Duodenal mucosa (tissue), 2 donors: Measurements from ENCODE around the gene ARL11.
A peak's percentile ranks its signal among the peaks of the same experiment; 100 is the strongest.

Source experiments
- H3K27ac ChIP-seq: one replicate; pipeline ENCODE4 v1.7.0; 2013; ENCODE audit warnings: low read depth, low read length
- H3K27me3 ChIP-seq, 2 donors: one replicate each; pipeline ENCODE4 v1.7.0; 2013; ENCODE audit warnings: low read length in 2 of 2, control low read depth in 1 of 2; ENCODE audit not compliant: insufficient read depth in 2 of 2, control insufficient read depth in 1 of 2
- H3K36me3 ChIP-seq, 2 donors: one replicate each; pipeline ENCODE4 v1.7.0; 2013; ENCODE audit warnings: low read length in 2 of 2, control low read depth in 1 of 2; ENCODE audit not compliant: insufficient read depth in 2 of 2, control insufficient read depth in 1 of 2
- H3K4me1 ChIP-seq, 2 donors: one replicate each; pipeline ENCODE4 v1.7.0; 2013; ENCODE audit warnings: low read length in 2 of 2, control low read depth in 1 of 2; ENCODE audit not compliant: insufficient read depth in 2 of 2, control insufficient read depth in 1 of 2
- H3K4me3 ChIP-seq, 2 donors: one replicate each; pipeline ENCODE4 v1.7.0; 2013; ENCODE audit warnings: low read length in 2 of 2, low read depth in 1 of 2
- H3K9ac ChIP-seq, 2 donors: one replicate each; pipeline ENCODE4 v1.7.0; 2013; ENCODE audit warnings: low read length in 2 of 2, low read depth in 1 of 2
- H3K9me3 ChIP-seq, 2 donors: one replicate each; pipeline ENCODE4 v1.7.0; 2013; ENCODE audit warnings: low read length in 2 of 2, control low read depth in 1 of 2; ENCODE audit not compliant: control insufficient read depth in 1 of 2

The ARL11 gene

GRCh38 chr13:49630580-49630979 is 2.3 kb downstream of the ARL11 start:
- no peaks in the 10 kb centered on the region for H3K9me3 ChIP-seq
- H3K27me3 ChIP-seq, result no peaks in the 10 kb centered on the region
- no peak overlapping the region for H3K9ac ChIP-seq
- H3K27ac ChIP-seq, result no peak overlapping the region
- peaks cover 6 to 17% of the 10 kb centered on the region in 2 donors for H3K4me1 ChIP-seq
- H3K36me3 ChIP-seq, result no peaks in the 10 kb centered on the region
- no peak overlapping the region for H3K4me3 ChIP-seq

- H3K9ac ChIP-seq, result no peak overlapping the region
- H3K27ac ChIP-seq, result no peak overlapping the region
- no peaks in the 10 kb centered on the region for H3K27me3 ChIP-seq
- H3K36me3 ChIP-seq, result no peaks in the 10 kb centered on the region
- H3K4me3 ChIP-seq, result no peak overlapping the region
- H3K9me3 ChIP-seq, result no peaks in the 10 kb centered on the region
- H3K4me1 ChIP-seq, result peaks cover 0 to 21% of the 10 kb centered on the region in 2 donors
Measured at GRCh38 chr13:49632156-49632555, 3.8 kb downstream of the ARL11 start.

GRCh38 chr13:49633710-49634109 is 5.4 kb downstream of the ARL11 start:
- no peak overlapping the region for H3K27ac ChIP-seq
- peaks cover 0 to 16% of the 10 kb centered on the region in 2 donors for H3K4me1 ChIP-seq
- H3K4me3 ChIP-seq, result no peak overlapping the region
- H3K9me3 ChIP-seq, result no peaks in the 10 kb centered on the region
- no peaks in the 10 kb centered on the region for H3K27me3 ChIP-seq
- H3K9ac ChIP-seq, result no peak overlapping the region
- H3K36me3 ChIP-seq, result no peaks in the 10 kb centered on the region

GRCh38 chr13:49635599-49636433 is 7.5 kb downstream of the ARL11 start:
- H3K36me3 ChIP-seq, result no peaks in the 10 kb centered on the region
- H3K27me3 ChIP-seq, result no peaks in the 10 kb centered on the region
- peak overlapping the region; percentile 37 to 70 for H3K4me3 ChIP-seq

GRCh38 chr13:49636705-49637104 is 8.4 kb downstream of the ARL11 start:
- Histone ChIP-seq H3K4me3 (no peak overlapping the region), H3K9me3 (no peaks in the 10 kb centered on the region), H3K36me3 (no peaks in the 10 kb centered on the region), H3K27ac (no peak overlapping the region), H3K9ac (no peak overlapping the region), H3K27me3 (no peaks in the 10 kb centered on the region), H3K4me1 (peaks cover 0 to 9% of the 10 kb centered on the region in 2 donors)

More at GRCh38 chr13:49635599-49636433, 7.5 kb downstream of the ARL11 start:
- H3K9me3 ChIP-seq, result no peaks in the 10 kb centered on the region
- no peak overlapping the region for H3K27ac ChIP-seq
- peak overlapping the region in 1 of 2 donors; percentile 11 for H3K9ac ChIP-seq
- H3K4me1 ChIP-seq, result peaks cover 0 to 9% of the 10 kb centered on the region in 2 donors

GRCh38 chr13:49638030-49638743 is 9.9 kb downstream of the ARL11 start:
- Histone ChIP-seq H3K36me3 (no peaks in the 10 kb centered on the region), H3K4me3 (no peak overlapping the region), H3K4me1 (peaks cover 0 to 9% of the 10 kb centered on the region in 2 donors), H3K27ac (no peak overlapping the region), H3K9ac (no peak overlapping the region), H3K9me3 (no peaks in the 10 kb centered on the region), H3K27me3 (no peaks in the 10 kb centered on the region)

GRCh38 chr13:49638744-49639072 is 10.4 kb downstream of the ARL11 start:
- Histone ChIP-seq H3K4me3 (no peak overlapping the region), H3K27me3 (no peaks in the 10 kb centered on the region), H3K9ac (no peak overlapping the region), H3K9me3 (no peaks in the 10 kb centered on the region), H3K4me1 (peaks cover 0 to 9% of the 10 kb centered on the region in 2 donors), H3K27ac (no peak overlapping the region), H3K36me3 (no peaks in the 10 kb centered on the region)

GRCh38 chr13:49641801-49642291 is 13.5 kb downstream of the ARL11 start:
- Histone ChIP-seq H3K9ac (no peak overlapping the region), H3K36me3 (no peaks in the 10 kb centered on the region), H3K4me3 (no peak overlapping the region), H3K27ac (no peak overlapping the region), H3K27me3 (no peaks in the 10 kb centered on the region), H3K9me3 (no peaks in the 10 kb centered on the region), H3K4me1 (no peaks in the 10 kb centered on the region)

GRCh38 chr13:49643035-49643646 is 14.8 kb downstream of the ARL11 start:
- H3K9me3 ChIP-seq, result no peaks in the 10 kb centered on the region
- H3K36me3 ChIP-seq, result no peaks in the 10 kb centered on the region
- H3K27me3 ChIP-seq, result no peaks in the 10 kb centered on the region
- no peak overlapping the region for H3K4me3 ChIP-seq
- H3K4me1 ChIP-seq, result no peaks in the 10 kb centered on the region
- no peak overlapping the region for H3K27ac ChIP-seq
- H3K9ac ChIP-seq, result no peak overlapping the region

- no peak overlapping the region for H3K4me3 ChIP-seq
- H3K36me3 ChIP-seq, result no peaks in the 10 kb centered on the region
- H3K27ac ChIP-seq, result no peak overlapping the region
- no peaks in the 10 kb centered on the region for H3K4me1 ChIP-seq
- no peak overlapping the region for H3K9ac ChIP-seq
- H3K27me3 ChIP-seq, result no peaks in the 10 kb centered on the region
- no peaks in the 10 kb centered on the region for H3K9me3 ChIP-seq
Measured at GRCh38 chr13:49645451-49645850, 17.1 kb downstream of the ARL11 start.
